Measurements from ENCODE around the gene SSH2.

DNA sequence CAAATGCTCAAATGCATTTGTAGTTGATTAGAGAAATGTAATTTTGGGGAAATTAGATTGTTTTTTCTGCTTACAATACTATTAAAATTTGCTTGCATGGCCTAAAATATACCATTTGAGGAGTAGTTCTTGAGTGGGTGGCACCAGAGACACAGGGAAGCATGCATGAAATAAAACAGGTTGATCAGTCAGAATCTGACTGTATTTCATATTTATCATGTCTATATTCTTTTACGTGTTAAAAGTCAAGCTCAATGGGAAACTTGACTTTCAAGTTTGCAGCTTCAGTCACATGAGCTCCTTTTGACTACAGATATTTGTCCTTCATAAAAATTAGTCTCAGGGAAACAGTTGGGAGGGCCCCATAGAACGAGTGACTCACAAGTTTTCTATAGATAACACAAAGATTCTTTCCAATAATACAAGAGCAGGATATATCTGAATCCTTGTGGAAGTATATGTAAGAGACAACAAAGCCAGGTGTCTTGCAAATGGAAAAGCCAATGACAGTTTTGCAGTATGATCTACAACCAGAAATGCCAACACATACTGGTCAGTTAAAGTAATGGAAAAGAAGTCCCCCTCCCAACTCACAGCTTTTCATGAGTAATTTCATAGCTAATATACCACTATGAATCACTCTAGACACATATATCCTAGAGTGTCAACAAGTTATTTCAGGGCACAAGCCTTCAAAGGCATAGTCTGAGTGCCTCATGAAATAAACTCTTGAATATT lies 265.1 kb downstream of the SSH2 start:
- TF ChIP-seq POLR2A (IDR thresholded peaks at IDR 0.05; ENCODE audit: low read length): no peak
- no peak for TF ChIP-seq GATA1 (IDR thresholded peaks at IDR 0.05; ENCODE audit: low read depth, low read length)
